Upper lobe of left lung (tissue), 4 donors: ENCODE data around the gene TMEM258.

ENCODE experiments used
- POLR2A ChIP-seq, 4 donors: fragments of 450-650 bp; IDR thresholded peaks; one replicate each; pipeline ENCODE4 v1.5.1; 2016 to 2017; ENCODE audit warnings: antibody characterized with exemption in 4 of 4, mild to moderate bottlenecking in 2 of 4
- TF ChIP-seq, protein P1 (sequence below), 6 experiments: fragments of 450-650 bp in 4 of 6; fragments of 200-600 bp in 2 of 6; sonication (generic) in 2 of 6; IDR thresholded peaks; one replicate each; pipeline ENCODE4 v1.5.1; 2016 to 2019; ENCODE audit warnings: antibody characterized with exemption in 6 of 6

DNA sequence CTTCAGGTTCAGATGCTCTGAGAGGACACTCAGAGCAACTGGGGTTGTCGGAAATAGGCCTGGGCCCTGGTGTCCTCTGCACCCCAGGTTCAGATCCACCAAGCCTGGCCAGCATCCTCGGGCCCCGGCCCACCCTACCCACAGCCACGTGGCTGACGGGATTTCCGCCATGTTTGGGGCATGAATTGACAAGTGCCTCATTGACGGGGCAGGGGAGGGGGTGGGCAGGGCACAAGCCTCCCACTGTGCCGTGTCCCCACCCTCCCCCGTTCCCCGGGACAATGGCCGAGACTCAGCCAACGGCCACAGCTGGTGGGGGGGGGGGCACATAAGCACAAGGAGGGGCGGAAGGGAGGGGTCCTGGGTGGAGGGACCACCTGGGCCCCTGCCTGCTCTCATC is 31.5 kb downstream of the TMEM258 start:
- TF ChIP-seq, protein P1, sequence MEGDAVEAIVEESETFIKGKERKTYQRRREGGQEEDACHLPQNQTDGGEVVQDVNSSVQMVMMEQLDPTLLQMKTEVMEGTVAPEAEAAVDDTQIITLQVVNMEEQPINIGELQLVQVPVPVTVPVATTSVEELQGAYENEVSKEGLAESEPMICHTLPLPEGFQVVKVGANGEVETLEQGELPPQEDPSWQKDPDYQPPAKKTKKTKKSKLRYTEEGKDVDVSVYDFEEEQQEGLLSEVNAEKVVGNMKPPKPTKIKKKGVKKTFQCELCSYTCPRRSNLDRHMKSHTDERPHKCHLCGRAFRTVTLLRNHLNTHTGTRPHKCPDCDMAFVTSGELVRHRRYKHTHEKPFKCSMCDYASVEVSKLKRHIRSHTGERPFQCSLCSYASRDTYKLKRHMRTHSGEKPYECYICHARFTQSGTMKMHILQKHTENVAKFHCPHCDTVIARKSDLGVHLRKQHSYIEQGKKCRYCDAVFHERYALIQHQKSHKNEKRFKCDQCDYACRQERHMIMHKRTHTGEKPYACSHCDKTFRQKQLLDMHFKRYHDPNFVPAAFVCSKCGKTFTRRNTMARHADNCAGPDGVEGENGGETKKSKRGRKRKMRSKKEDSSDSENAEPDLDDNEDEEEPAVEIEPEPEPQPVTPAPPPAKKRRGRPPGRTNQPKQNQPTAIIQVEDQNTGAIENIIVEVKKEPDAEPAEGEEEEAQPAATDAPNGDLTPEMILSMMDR (IDR thresholded peaks at IDR 0.05): no peak
- TF ChIP-seq POLR2A (IDR thresholded peaks at IDR 0.05): no peak
